Nephron progenitor cell (in vitro differentiated cells): ENCODE data around the gene BCKDHB.

Experiments used
- DNase-seq: peaks from one replicate; pipeline ENCODE4 v3.0.0; 2021
- H3K27ac Mint-ChIP-seq: 2 replicates; pipeline ENCODE4 v1.8.0; 2021; ENCODE audit warnings: mild to moderate bottlenecking, moderate library complexity, mixed read lengths
- H3K27me3 Mint-ChIP-seq: 2 replicates; pipeline ENCODE4 v1.8.0; 2021; ENCODE audit warnings: mild to moderate bottlenecking, low read depth, mixed read lengths; ENCODE audit not compliant: poor library complexity
- H3K36me3 Mint-ChIP-seq: 2 replicates; pipeline ENCODE4 v1.8.0; 2021; ENCODE audit warnings: low read depth, mixed read lengths
- H3K4me1 Mint-ChIP-seq: 2 replicates; pipeline ENCODE4 v1.8.0; 2021; ENCODE audit warnings: mixed read lengths
- H3K4me3 Mint-ChIP-seq: 2 replicates; pipeline ENCODE4 v1.8.0; 2021; ENCODE audit warnings: mild to moderate bottlenecking, moderate library complexity, mixed read lengths
- H3K9me3 Mint-ChIP-seq: 2 replicates; pipeline ENCODE4 v1.8.0; 2021; ENCODE audit warnings: mild to moderate bottlenecking, moderate library complexity, mixed read lengths
- CTCF ChIP-seq: fragments of 200-600 bp; sonication (generic); IDR thresholded peaks from 2 replicates; pipeline ENCODE4 v1.5.0; 2021; ENCODE audit warnings: antibody characterized with exemption

The BCKDHB gene

GRCh38 chr6:80144753-80145315 is 38.4 kb downstream of the BCKDHB start:
- H3K36me3 Mint-ChIP-seq: peaks cover 48% of the 10 kb centered on the region
- peaks cover 12% of the 10 kb centered on the region for H3K9me3 Mint-ChIP-seq
- TF ChIP-seq CTCF: no peak
- H3K27ac Mint-ChIP-seq: no peak overlapping the region
- no peak overlapping the region for H3K4me3 Mint-ChIP-seq
- H3K4me1 Mint-ChIP-seq: no peaks in the 10 kb centered on the region
- DNase-seq: no peak
- H3K27me3 Mint-ChIP-seq: no peaks in the 10 kb centered on the region

- Mint-ChIP-seq H3K27me3 (no peaks in the 10 kb centered on the region), H3K4me3 (no peak overlapping the region), H3K27ac (no peak overlapping the region), H3K9me3 (peaks cover 12% of the 10 kb centered on the region), H3K36me3 (peaks cover 46% of the 10 kb centered on the region), H3K4me1 (no peaks in the 10 kb centered on the region)
- no peak for TF ChIP-seq CTCF
- DNase-seq: no peak
These were observed 39.0 kb downstream of the BCKDHB start for GRCh38 chr6:80145509-80145908.

- H3K4me3 Mint-ChIP-seq: no peak overlapping the region
- DNase-seq: no peak
- no peak overlapping the region for H3K27ac Mint-ChIP-seq
- H3K27me3 Mint-ChIP-seq: no peaks in the 10 kb centered on the region
- H3K36me3 Mint-ChIP-seq: peaks cover 42% of the 10 kb centered on the region
- no peaks in the 10 kb centered on the region for H3K4me1 Mint-ChIP-seq
- TF ChIP-seq CTCF: no peak
- peaks cover 8% of the 10 kb centered on the region for H3K9me3 Mint-ChIP-seq
These were observed 39.5 kb downstream of the BCKDHB start for GRCh38 chr6:80145921-80146320.

- no peak for DNase-seq
- no peak for TF ChIP-seq CTCF
- H3K27me3 Mint-ChIP-seq: no peaks in the 10 kb centered on the region
- H3K27ac Mint-ChIP-seq: no peak overlapping the region
- H3K4me3 Mint-ChIP-seq: no peak overlapping the region
- peaks cover 5% of the 10 kb centered on the region for H3K9me3 Mint-ChIP-seq
- H3K36me3 Mint-ChIP-seq: peaks cover 38% of the 10 kb centered on the region
- H3K4me1 Mint-ChIP-seq: no peaks in the 10 kb centered on the region
These were observed 41.7 kb downstream of the BCKDHB start for GRCh38 chr6:80148220-80148619.

GRCh38 chr6:80151635-80152034 is 45.2 kb downstream of the BCKDHB start:
- Mint-ChIP-seq H3K9me3 (peaks cover 5% of the 10 kb centered on the region), H3K27ac (no peak overlapping the region), H3K36me3 (peaks cover 27% of the 10 kb centered on the region), H3K4me3 (no peak overlapping the region), H3K27me3 (no peaks in the 10 kb centered on the region), H3K4me1 (no peaks in the 10 kb centered on the region)
- no peak for DNase-seq
- TF ChIP-seq CTCF: no peak

GRCh38 chr6:80154160-80154559 is 47.7 kb downstream of the BCKDHB start:
- DNase-seq: no peak
- Mint-ChIP-seq H3K27ac (no peak overlapping the region), H3K36me3 (peaks cover 8% of the 10 kb centered on the region), H3K4me3 (no peak overlapping the region), H3K9me3 (peaks cover 5% of the 10 kb centered on the region), H3K4me1 (no peaks in the 10 kb centered on the region), H3K27me3 (no peaks in the 10 kb centered on the region)
- TF ChIP-seq CTCF: no peak
